Fibroblast of skin of back (primary cell): ENCODE measurements around the gene TMEM258.

Experiments
- DNase-seq: peaks from one replicate; pipeline ENCODE4 v3.0.0-alpha.2; 2013

The TMEM258 gene

DNA sequence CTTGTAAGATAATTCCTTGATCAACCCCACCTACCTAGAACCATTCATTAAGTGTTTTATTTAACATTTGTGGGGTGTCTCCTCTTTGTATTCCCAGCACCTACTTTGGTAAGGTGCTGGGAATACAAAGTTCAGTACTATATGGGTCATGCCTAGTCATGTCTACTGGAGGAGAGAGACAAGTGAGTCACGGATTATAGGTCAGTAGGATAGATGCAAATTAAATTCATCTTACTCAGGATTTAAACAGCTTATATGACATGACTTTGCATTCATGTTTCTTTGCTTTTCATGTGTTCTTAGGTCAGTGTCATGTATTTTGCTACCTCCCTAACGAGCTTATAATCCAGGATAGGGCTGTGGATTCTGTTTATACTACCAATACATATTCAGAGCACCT lies 27.8 kb upstream of the TMEM258 start:
- DNase-seq, result peak; percentile 36

DNA sequence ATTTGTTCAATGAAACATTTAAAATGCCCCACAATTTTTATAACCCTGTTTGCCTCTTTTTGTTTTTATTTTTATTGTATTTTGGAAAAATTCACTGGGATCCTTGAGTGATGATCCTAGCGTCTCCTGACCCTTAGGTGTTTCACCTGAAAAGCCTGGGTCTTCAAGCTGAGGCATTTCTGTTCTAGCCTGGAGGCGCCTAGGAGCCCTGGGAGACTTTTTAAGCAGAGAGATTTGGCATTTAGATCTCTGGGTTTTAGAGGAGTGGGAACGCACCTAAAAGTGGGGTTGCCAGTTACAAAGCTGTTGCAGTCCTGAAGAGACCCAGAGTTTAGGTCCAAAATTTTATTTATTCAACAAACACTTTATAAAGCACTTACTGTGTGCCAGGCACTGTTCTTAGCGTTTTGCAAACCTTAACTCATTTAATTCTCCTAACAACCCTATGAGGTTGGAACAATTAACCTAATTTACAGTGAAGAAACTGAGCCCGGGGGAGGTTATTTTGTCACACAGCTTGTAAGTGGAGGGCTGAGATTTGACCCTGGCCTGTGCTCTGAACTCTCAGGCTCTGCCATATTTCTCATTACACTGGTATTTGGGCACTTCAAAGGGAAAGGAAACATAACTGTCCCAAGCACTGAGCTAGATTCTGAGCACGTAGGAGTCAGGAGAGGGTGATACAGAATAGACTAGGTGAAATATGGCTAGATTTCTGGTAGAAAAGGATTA lies 25.2 kb upstream of the TMEM258 start:
- DNase-seq, result no peak

DNA sequence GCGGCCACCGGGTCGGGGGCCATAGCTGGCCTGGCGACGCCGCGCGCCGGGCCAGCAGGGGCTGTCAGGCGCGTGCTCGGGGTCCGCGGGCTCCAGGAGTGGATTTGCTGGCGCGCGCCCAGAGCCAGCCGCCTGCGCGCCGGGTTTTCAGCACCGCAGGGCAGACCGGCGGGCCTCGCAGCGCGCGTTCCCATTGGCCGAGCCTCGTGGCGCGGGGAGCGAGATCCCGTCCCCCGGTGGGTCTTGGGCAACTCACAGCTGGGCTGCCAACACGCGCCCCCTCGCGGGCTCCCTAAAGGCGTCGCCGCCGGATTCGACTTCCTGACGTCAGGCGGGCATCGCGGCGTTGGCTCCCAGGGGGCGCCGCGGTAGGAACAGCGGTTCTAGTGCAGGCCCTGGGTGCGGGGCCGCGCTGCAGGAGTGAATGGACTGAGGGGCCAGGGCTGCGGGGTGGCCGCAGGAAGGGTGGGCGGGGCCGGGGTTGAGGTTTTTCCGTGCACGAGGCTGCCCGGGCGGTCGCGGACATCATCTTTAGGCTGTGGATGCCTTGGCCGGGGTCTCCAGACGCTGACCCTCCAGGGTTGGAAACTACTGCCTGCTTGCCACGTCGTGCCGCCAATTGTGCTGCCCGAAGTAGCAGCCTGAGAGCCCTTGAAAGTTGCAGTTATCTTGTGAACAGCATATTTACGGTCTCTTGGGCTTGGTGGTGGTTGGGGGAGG lies 24.5 kb upstream of the TMEM258 start, which contains the start of gene FADS1:
FADS1 (minus strand) TSS at position 268 of the 720 bp plus-strand sequence; CDS start at position 194, 74 bp downstream.
- peak; percentile 93 for DNase-seq

DNA sequence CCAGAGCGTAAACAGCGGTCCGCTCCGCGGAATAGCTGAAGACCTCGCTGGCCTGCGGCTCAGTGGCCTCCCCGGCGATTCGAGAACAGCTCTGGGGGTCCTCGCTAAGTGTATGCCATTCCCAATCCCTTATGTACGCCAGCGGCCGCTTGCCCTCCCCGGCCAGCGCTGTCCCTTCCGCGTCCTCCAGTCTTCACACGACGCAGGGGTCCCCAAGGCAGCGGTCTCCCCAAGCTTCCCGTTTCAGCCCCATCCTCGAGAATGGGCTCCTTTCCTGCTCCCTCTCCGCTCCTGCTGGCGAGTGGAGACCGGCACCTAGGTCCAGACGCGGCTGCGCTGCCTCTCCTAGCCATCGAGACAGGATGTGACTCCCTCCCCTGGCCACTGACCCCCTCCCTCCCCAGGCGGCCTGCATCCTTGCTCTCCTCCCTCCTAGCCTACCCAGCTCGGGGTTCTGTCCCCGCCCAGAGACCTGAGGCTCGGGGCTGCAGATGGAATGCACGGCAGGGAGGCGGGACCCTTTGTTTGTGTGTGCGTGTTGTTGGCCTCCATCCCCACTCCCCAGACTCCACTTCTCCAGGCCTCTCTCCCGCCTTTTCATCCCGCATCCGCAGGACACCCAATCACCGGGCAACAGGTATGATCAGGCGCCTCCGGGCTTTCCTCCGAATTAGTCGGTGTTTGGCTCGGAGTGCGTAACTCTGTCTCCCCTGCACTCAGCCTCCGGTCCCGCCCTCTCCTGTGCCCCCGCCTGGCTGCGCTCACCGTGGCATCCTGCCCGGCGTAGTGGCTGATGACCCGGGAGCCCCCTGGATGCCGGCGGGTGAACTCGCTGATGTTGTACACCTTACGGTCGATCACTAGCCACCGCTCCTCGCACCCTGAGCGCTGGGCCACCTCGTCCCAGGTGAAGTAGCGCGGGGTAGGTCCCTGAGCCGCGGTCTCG lies 23.7 kb upstream of the TMEM258 start:
- DNase-seq, result peak; percentile 73

DNA sequence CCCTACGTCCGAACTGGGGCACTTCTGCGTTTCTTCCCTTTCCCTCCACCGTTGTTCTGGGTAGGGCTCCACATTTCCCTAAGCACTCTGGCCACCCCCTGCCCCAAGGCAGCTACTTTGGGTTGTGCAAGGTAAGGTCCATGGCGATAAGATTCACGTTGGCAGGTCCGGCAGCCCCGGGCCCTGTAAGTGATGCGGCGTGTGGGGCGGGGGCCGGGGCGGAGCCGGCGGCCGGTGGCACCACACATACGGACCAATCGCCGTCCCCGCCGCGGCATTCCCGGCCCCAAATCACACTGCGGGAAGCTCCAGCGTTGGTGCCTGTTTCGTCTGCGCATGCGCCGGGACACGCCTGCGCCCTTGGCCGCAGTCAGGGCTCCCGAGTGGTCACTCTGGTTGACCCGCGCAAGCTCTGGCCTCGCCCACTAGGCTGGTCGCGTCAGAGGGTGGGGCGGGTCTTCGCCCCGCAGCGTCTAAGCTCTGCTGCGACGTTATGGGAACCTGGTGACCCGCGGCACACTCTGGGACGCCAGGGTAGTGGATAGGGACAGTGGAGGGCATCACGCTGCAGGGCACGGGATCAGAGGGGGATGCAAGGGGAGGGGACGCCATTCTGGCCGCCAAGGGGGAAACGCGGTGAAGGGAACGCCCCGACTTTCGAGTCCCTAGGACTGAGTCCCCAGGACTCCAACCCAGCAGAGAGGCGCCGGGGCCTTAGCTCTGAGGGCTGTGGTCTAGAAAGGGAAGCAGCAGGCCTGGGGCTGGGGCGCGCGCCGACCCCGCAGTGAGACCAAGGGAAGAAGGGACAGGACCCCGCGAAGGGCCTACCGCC lies 22.8 kb upstream of the TMEM258 start:
- peak; percentile 90 for DNase-seq

DNA sequence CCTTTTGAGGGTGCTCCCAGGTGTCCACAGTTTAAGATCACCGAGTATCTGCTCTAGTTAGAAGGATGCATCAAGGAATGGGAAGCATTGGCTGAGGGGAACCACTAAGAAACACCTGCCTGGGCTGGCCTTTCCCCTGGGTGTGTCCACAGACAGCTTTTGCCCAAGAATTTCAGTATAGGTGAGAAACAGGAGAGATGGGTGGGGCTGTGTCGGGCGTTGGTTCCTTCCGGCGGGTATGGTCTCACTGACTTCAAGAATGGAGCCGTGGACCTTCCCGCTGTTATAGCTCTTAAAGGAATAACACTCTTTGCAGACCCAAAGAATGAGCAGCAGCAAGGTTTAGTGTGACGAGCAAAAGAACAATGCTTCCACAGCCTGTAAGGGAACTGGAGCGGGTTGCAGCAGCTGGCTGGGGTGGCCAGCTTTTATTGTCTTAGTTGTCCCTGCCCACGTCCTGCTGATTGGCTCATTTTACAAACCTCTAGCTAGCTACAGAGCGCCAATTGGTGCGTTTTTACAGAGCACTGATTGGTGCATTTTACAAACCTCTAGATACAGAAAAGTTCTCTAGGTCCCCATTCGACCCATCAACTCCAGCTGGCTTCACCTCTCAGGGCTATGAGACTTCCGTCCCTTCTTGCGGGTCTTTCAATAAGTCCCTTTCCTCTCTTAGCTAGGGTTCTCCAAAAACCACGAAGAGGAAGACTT lies 22.0 kb upstream of the TMEM258 start:
- DNase-seq, result peak; percentile 41

DNA sequence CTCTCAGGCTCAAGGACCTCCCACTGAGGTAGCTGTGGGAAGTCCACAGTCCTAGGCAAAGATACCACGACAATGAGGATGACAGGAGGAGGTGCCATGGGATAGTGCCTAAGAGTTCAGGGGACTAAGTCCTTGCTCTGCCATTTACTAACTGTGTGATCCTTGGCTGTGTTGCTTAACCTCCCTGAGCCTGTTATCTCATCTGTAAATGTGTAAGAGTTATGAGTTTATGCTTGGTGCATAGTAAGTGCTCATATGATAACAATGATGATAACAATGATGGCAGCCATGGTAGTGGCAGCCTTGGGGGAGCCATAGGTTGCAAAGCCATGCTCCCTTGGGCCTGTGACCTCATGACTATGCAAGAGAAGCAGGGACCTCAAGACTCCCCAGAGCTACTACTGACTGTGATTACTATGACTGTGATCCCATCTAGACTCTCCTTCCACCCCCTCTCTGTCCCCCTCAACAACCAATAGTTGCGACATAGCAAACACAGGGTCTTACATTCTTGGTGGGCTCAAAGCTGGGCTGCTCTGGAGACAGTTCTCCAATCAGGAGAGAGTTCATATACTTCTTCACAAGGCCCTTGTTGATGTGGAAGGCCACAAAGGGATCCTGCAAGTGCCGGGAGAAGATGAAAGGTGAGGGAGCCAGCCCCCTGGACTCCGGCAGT lies 20.5 kb upstream of the TMEM258 start:
- DNase-seq, result no peak

DNA sequence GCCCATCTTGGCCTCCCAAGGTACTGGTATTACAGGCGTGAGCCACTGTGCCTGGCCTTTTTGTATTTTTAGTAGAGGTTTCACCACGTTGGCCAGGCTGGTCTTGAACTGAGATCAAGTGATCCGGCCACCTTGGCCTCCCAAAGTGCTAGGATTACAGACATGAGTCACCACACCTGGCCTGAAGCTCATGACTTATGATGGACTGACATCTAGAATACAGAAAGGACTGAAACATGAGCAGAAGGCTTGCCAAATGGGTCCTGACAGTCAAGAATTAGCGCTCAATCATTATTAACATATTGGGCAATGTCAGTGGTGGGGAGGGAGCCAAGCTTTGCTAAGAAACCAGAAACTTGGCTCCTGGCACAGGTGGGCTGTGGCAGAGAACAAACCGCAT lies 19.4 kb upstream of the TMEM258 start:
- DNase-seq, result no peak

DNA sequence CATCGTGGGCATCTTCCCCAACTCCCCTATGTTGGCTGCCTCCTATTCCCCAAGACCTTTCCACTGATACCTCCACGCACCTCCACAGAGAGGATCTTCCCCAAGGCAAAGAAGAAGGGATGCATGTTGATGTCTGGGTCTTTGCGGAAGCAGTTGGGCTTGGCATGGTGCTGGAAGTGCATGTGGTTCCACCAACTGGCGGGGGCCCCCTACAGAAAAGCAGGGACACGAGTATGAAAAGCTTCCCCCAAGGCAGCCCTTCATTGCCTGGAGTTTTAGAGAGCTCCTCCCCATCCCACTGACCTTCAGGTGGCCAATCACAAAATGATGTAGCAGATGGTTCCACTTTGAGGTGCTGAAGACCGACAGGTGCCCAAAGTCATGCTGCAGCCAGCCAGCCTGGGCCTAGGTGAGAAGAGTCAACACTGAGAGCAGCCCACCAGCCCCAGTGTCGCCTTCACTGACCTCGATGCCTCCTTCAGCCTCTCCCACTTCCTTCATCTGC lies 18.3 kb upstream of the TMEM258 start:
- DNase-seq, result no peak

DNA sequence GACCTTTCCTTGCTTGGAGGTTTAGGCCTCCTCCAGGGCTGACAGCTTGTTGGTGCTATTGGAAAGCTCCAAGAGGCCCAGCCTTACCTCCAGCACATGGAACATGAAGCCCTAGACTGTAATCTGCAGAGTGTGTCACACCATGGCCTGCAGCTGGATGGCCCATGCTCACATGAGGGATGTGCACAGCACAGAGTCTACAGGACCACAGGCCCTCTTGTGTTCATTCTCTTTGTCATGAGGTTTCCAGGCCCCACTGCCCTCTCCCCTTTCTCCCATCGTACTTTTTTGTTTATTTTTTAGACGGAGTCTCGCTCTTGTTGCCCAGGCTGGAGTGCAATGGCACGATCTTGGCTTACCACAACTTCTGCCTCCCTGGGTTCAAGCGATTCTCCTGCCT lies 14.4 kb upstream of the TMEM258 start:
- no peak for DNase-seq

DNA sequence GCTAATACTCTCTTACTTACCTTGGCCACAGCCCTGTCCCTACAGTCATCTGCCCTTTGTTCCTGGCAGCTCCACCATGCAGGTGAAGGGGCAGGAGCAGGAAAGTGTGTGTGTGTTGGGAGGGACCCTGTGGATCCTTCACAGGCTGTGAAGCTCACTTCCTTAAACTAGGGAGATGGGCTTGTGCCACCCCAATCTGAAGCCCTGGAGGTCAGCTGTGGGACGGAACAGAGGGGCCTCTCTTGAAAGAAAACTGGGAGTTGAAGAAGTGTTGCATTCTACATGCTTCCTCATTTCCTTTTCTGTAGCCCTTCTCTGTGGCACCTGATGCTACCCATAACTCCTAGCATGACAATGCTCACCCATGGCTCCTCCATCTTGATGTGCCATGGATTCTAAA lies 12.7 kb upstream of the TMEM258 start:
- no peak for DNase-seq

DNA sequence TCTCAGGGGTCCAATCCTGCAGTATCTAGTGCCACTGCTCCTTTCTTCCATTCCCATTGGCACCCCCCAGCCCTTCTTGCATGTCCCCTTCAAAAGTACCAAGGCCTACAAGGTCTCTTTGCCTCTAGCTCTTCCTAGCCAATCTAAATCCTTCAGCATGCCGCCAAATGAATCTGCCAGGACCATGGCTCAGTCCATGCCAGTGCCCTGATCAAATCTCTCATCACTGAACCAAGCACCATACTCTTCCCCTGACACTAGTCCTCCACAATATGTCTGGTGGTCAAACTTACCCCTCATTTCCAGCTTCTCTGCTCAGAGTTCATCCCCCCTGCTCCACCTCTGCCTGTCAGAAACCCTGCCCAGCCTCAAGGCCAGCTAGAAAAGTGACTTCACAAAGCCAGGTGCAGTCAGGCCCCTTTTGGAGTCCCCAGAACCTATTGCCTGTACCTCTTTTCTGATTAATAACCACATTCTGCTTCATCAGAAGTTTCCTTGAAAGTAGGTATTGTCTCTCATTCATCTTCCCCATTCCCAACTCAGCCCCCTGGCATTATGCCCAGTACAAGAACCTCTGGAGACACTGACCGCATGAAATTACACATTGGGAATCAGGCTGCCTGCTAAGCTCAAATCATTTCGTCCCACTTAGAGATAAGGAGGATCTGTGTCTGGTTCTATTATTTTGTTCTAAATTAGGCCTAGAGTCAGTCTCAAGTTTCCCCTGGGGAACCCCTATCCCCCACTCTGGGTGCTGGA lies 11.7 kb upstream of the TMEM258 start:
- no peak for DNase-seq

DNA sequence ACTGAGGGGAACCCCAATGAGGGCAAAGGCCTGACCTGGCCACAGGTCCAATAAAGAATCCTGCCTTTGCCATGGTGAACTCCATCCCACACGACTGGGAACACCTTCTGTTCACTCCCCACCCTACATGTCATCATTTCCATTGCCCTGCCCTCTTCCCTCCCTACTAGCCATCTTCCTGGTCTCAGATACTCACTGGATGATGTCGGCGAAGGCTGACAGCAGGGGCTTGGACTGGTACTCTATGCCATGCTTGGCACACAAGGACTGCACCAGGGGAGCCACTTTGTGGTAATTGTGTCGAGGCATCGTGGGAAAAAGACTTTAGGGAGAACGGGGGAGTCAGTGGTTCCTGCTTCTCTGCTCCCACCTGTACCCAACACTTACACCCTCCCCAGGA lies 10.2 kb upstream of the TMEM258 start:
- no peak for DNase-seq

DNA sequence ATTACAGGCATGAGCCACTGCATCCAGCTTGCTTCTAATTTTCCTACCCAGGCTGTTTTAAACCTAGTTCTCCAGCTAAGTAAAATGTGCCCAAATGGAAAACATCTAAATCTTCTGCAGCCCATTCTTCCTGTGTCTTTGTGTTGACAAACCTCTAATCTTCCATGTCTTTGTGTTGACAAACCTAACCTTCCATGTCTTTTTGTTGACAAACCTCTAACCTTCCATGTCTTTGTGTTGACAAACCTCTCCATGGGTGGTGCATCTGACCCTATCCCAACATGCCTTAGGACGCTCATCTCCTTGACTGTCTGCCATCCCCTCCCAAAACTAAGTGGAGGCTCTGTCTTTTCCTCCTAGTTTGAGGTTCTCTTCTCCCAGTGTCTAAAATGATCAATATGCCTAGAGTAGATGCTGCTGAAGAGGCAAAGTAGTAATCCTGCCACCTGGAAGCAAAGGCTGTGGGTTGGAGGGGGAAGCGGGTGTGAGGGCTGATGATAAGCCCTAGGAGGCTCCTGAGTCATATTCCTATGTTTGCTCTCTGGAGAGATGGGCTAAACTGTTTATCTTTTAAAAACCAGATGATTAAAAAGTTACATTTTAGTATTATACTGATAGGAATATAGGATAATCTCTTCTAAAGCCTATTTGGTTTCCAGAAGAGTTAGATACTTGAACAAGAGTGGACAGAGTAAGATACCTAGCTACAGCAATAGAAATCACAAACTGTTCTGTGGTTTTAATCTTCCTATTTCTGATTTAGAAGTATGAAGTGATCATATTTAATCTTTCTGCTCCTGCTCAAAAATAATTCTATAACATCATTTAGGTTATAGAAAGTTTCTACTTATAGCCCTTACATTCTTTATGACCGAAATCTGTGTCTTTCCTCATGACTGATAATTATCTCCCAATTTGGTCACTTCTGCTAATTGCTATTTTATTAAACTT lies 8.2 kb upstream of the TMEM258 start:
- DNase-seq, result no peak

DNA sequence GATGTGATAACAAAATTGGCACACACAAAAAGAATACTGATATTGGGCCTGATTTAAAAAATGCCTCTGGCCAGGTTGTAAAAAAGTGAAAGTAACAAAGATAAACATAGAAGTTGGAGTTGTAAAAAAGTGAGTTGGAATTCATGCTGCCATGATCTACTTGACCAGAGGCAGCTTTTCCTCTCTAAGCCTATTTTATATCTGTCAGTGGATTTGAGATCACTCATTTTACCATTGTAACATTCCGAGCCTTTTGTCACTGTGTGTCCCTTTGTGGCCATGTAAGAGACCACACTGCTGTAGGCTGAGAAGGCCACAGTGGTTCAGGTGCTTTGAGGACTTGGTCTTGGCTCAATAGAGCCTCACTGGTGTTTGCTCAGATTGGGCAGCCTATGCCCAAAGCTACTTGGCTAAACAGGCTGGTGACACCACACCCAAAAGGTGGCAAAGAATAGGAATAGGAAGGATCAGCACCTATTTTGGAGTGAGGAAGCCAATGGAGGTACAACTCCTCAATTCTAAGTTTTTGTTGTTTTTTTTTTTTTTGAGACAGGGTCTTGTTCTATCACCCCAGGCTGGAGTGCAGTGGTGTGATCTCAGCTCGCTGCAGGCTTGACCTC lies 7.4 kb upstream of the TMEM258 start:
- no peak for DNase-seq

DNA sequence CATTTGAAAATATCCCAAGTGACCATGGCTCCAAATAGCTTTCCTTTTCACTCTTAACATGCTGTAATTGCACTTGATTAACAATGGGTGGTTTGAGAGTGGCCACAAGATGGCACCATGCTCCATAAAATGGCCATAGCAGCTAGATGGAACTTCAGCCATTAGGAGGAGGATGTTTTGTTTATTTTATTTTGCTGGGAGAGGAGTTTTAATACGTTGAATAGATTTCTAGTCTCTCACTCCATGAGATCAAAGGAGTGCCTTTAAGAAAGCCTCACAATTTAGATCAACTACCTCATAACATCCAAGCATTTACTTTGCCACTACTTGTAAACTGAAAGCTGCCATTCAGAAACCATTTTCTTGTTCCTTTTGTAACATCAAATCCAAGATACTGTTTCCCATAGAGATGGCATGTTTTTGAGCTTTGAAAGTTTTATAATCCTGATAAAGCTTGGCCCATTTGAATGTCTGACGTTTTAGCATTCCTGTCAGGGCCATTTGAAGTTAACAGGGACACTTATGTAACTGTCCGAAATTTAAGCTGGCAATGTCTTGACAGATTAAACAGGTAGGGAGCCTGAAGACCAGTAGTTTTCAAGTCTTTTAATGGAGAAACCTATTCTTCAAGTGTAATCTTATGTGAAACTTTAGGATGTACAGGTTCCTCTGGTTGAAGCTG lies 5.0 kb upstream of the TMEM258 start:
- DNase-seq, result peak; percentile 77

DNA sequence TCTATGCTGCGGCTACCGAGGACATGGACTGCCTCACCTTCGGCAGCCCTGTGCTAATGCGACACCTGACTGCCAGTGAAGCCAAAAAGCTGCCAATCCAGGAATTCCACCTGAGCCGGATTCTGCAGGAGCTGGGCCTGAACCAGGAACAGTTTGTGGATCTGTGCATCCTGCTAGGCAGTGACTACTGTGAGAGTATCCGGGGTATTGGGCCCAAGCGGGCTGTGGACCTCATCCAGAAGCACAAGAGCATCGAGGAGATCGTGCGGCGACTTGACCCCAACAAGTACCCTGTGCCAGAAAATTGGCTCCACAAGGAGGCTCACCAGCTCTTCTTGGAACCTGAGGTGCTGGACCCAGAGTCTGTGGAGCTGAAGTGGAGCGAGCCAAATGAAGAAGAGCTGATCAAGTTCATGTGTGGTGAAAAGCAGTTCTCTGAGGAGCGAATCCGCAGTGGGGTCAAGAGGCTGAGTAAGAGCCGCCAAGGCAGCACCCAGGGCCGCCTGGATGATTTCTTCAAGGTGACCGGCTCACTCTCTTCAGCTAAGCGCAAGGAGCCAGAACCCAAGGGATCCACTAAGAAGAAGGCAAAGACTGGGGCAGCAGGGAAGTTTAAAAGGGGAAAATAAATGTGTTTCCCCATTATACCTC lies 3.6 kb upstream of the TMEM258 start:
- no peak for DNase-seq
